ENCODE measurements around the gene SUPV3L1.

- TF ChIP-seq CTCF (conservative IDR thresholded peaks at IDR 0.05; ENCODE audit: low read depth, low read length): no peak
- no peak for TF ChIP-seq EZH2 (IDR thresholded peaks at IDR 0.05; ENCODE audit: low read length, unreplicated experiment)
Observed at GRCh38 chr10:69182005-69182404, 2.0 kb downstream of the SUPV3L1 start.

Measured in PC-3 (cell line).